Nephron (organoid): Measurements from ENCODE around the gene BTBD3.

Experiments
- H3K27ac Mint-ChIP-seq, 3 experiments: 2 replicates each; pipeline ENCODE4 v1.8.0; 2020; ENCODE audit warnings: mixed read lengths in 3 of 3, mild to moderate bottlenecking in 2 of 3, moderate library complexity in 1 of 3
- H3K27me3 Mint-ChIP-seq: 2 replicates; pipeline ENCODE4 v1.8.0; 2021; ENCODE audit warnings: low read depth, mild to moderate bottlenecking, moderate library complexity, mixed read lengths
- H3K36me3 Mint-ChIP-seq: 2 replicates; pipeline ENCODE4 v1.8.0; 2020; ENCODE audit warnings: low read depth, mixed read lengths
- H3K4me1 Mint-ChIP-seq: 2 replicates; pipeline ENCODE4 v1.8.0; 2020; ENCODE audit warnings: mixed read lengths
- H3K4me3 Mint-ChIP-seq, 3 experiments: 2 replicates each; pipeline ENCODE4 v1.8.0; 2020; ENCODE audit warnings: mild to moderate bottlenecking in 3 of 3, mixed read lengths in 3 of 3, moderate library complexity in 2 of 3
- H3K9me3 Mint-ChIP-seq: 2 replicates; pipeline ENCODE4 v1.8.0; 2020; ENCODE audit warnings: mixed read lengths
- CTCF ChIP-seq, 3 experiments: fragments of 200-600 bp; sonication (generic); IDR thresholded peaks; one replicate each; pipeline ENCODE4 v1.5.0; 2021; ENCODE audit warnings: antibody characterized with exemption in 3 of 3; ENCODE audit not compliant: unreplicated experiment in 3 of 3

Gene BTBD3

DNA sequence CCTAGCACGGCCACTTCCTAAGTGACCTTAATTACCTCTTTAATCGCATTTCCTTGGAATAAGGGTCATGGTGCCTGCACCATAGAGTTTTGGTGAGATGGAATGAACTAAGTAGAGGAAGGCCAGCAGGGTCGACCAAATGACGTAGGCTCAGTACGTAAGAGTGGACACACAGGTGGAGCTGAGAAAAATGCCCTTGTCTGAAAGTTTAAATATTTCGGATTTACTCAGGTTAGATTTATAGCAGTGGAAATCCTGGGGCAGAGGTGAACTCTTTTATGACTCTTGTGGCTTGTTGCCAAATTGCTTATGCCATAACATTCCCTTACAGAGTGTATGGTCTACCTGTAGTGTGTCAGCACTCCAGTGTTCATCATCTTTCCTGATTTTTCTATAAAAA is 23.6 kb upstream of the BTBD3 start:
- Mint-ChIP-seq H3K9me3 (no peaks in the 10 kb centered on the region), H3K36me3 (peaks cover 10% of the 10 kb centered on the region), H3K27me3 (no peaks in the 10 kb centered on the region), H3K27ac (peak overlapping the region in 2 of 3 experiments; percentile 48 to 58), H3K4me1 (peaks cover 67% of the 10 kb centered on the region), H3K4me3 (peak overlapping the region; percentile 27 to 57 (median 36))
- no peak for TF ChIP-seq CTCF (IDR thresholded peaks at IDR 0.05; ENCODE audit: unreplicated experiment in 3 of 3)

DNA sequence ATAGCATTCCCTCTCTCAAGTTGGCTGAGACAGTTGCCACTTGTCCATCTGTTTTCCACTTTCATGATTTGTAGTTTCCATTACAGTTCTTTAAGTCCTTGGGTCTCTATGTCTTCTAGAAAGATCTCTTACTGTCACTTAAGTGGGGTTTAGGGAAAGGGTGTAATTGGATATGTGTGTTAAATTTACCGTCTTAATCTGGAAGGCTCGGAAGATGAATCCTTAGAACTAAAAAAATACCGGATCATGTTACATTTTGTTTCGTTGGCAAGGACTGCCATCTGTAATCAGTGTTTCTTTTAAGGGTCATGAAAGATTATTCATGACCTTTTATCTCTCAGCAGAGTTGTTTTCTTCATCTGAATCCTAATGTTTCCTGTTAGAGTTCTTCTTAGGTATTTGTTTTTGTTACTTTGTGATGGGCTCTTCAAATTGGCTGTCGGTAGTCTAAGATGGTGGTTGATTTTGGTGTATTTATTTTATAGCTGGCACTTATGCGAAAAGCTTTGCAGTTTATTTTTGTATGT is 21.8 kb upstream of the BTBD3 start:
- Mint-ChIP-seq H3K36me3 (peaks cover 17% of the 10 kb centered on the region), H3K27me3 (no peaks in the 10 kb centered on the region), H3K4me3 (peak overlapping the region; percentile 13 to 42 (median 38)), H3K4me1 (peaks cover 61% of the 10 kb centered on the region), H3K27ac (peak overlapping the region; percentile 51 to 70 (median 52)), H3K9me3 (no peaks in the 10 kb centered on the region)
- no peak for TF ChIP-seq CTCF (IDR thresholded peaks at IDR 0.05; ENCODE audit: unreplicated experiment in 3 of 3)

DNA sequence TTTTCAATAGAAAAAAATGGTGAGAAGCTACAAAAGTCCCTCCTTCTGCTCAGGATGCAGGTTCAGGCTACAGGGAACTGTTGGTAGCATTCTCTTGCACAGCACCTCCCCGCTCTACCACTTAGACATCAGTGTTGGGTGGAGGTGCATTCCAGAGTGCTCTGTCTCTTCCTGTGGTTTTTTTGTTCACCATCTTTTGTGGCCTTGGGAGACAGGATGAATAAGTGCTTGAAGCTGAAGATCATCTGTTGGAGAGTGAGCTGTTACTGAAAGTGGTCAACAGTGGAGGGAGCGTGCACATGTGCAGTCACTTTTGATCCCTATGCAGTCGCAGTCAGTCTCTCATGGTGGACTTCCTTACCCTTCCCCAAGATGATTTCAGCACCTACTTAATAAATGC is 16.6 kb upstream of the BTBD3 start:
- no peak for TF ChIP-seq CTCF (IDR thresholded peaks at IDR 0.05; ENCODE audit: unreplicated experiment in 3 of 3)
- no peaks in the 10 kb centered on the region for H3K9me3 Mint-ChIP-seq
- H3K4me3 Mint-ChIP-seq, result no peak overlapping the region
- no peak overlapping the region for H3K27ac Mint-ChIP-seq
- H3K27me3 Mint-ChIP-seq, result no peaks in the 10 kb centered on the region
- H3K4me1 Mint-ChIP-seq, result peaks cover 33% of the 10 kb centered on the region
- peaks cover 31% of the 10 kb centered on the region for H3K36me3 Mint-ChIP-seq

- no peak for TF ChIP-seq CTCF (IDR thresholded peaks at IDR 0.05; ENCODE audit: unreplicated experiment in 3 of 3)
- Mint-ChIP-seq H3K27me3 (no peaks in the 10 kb centered on the region), H3K36me3 (peaks cover 30% of the 10 kb centered on the region), H3K27ac (no peak overlapping the region), H3K9me3 (no peaks in the 10 kb centered on the region), H3K4me3 (no peak overlapping the region), H3K4me1 (peaks cover 22% of the 10 kb centered on the region)
These were observed 15.4 kb upstream of the BTBD3 start for GRCh38 chr20:11902285-11902697.

- peaks cover 23% of the 10 kb centered on the region for H3K4me1 Mint-ChIP-seq
These were observed 12.1 kb upstream of the BTBD3 start for GRCh38 chr20:11905460-11906179.

More at GRCh38 chr20:11905460-11906179, 12.1 kb upstream of the BTBD3 start:
- Mint-ChIP-seq H3K36me3 (peaks cover 19% of the 10 kb centered on the region), H3K27ac (peak overlapping the region in 1 of 3 experiments; percentile 73), H3K27me3 (no peaks in the 10 kb centered on the region), H3K4me3 (no peak overlapping the region), H3K9me3 (no peaks in the 10 kb centered on the region)
- no peak for TF ChIP-seq CTCF (IDR thresholded peaks at IDR 0.05; ENCODE audit: unreplicated experiment in 3 of 3)
